ENCODE data around the gene ZFHX3.

The ZFHX3 gene

DNA sequence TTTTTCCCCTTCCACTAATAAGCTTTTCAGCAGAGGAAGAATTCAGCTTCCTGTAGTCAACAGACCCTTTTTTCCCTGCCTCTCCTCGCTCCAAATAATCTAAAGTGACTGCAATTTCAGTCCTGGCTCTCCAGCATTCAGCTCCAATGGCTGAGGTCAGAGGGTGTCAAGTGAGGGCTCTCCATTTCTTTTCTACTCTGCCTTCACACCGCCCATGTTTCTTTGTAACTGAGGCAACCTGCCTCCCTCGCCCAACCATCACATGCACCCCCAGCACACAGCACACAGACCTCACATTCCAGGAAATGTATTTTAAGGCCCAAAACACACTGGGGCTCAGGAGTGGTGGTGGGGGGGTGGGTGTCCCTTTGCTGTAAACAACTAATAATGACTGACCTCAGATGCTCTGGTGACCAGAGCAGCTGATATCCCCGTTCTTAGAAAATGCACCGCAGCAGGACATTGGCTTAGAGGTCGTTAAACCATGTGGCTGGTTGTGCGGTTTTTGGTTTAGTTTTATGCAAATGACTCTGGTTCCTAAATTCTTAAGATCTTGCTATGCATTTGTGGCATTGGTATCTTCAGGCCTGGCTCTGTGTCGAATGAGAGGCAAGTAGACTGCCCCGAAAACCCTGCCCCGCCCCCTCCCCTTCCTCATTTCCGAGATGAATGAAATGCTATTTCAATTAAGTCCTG is 203.6 kb downstream of the ZFHX3 start:
- no peak for DNase-seq

- no peak for DNase-seq
Measured at GRCh38 chr16:72841506-72841905, 206.4 kb downstream of the ZFHX3 start.

- no peak for DNase-seq
Measured at GRCh38 chr16:72840631-72841381, 207.1 kb downstream of the ZFHX3 start.

DNA sequence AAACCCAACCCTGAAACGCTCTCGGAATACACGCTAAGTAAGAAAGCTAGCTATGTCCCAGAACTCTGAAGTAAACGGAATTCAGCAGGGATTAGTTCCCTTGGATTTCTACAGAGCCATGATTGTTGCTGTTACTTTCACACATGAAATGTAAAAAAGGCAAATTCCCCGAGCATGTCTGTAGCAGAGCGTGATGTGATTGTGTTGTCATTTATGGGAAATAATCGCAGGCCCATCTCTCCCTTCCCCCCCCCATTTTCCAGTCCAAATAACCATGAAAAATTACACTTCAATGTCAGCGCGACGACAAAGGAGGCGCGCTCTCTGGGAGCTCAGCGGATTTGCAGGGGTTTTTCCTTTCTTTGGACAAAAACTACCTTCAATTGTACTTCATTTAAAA is 209.0 kb downstream of the ZFHX3 start:
- DNase-seq, result no peak

DNA sequence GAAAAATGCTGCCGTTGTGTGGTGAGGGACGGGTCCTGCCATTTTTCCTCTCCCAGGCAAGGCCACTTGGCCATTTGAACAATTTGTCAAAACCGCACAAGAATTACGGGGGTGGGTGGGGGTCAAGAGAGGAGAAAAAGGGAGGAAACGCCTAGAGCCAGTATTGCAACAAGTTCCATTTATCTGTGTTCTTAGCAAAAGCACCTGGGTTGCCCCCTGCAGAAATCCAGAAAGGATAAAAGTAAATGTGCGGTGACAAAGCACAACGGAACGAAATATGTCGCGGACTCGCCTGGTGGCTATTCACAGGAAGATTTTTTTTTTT is 209.4 kb downstream of the ZFHX3 start:
- DNase-seq, result no peak

GRCh38 chr16:72837846-72838585 is 209.9 kb downstream of the ZFHX3 start:
- DNase-seq, result no peak

DNA sequence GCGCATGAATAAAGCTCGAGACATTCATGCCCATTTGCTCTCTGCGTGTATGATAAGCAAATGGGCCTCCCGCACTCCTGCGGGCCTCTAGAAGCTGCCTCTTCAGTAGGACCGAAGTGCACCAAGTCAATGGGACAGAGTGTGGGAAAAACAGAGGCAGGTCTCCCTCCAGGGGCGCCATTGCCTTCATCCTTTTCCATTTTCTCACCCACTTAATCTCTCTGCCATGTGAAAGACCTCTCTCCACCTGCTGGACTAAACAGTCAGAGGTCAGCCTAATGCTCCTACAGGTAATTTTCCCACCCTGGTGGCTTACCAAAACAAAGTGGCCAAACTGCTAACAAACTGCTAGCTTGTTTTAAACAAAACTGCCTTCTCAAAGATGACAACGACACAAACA is 210.9 kb downstream of the ZFHX3 start:
- DNase-seq, result no peak

DNA sequence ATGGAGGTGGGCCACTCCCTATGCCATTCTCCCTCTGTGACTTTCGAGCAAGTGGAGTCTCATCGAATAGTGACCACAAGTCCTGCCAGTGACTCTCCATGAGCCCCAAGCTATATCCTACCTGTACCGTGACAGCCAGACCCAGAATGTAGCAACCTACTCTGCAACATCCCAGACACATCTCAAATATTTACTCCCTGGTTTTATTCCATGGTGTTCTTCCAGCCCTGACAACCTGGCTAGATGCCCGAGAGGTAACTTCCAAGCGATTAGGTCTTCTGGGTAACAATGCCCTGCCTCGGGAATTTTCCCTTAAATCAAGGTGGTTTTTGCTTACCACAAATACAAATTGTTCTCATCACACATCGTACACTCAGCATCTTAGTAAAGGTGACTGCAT is 211.7 kb downstream of the ZFHX3 start:
- no peak for DNase-seq

GRCh38 chr16:72835086-72835485 is 212.8 kb downstream of the ZFHX3 start:
- no peak for DNase-seq

GRCh38 chr16:72834499-72834898 is 213.4 kb downstream of the ZFHX3 start:
- DNase-seq, result no peak

- DNase-seq, result no peak
Measured at GRCh38 chr16:72833969-72834368, 214.0 kb downstream of the ZFHX3 start.

GRCh38 chr16:72833482-72833881 is 214.4 kb downstream of the ZFHX3 start:
- no peak for DNase-seq

- peak; percentile 70 for DNase-seq
Measured at GRCh38 chr16:72832621-72833248, 215.2 kb downstream of the ZFHX3 start.

- peak; percentile 45 for DNase-seq
Measured at GRCh38 chr16:72829846-72830775, 217.8 kb downstream of the ZFHX3 start.

DNA sequence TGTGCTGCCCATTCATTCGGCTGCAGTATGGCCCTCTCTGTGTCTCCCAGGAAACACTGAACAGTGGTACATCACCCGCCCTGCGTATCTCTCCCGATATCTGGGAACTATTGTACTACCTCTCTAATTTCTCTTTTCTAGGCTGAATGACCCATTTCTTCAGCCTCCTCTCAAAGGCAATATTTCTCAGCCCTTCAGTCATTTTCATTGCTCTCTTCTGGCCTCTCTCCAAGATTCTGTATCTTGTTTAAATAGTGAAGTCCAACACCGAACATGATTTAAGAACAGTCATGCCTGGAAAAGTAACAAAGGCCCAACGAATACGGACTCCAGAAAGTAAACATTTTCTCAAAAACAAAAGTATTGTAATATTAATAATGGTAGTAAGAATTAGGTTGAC is 220.1 kb downstream of the ZFHX3 start:
- DNase-seq, result no peak

DNA sequence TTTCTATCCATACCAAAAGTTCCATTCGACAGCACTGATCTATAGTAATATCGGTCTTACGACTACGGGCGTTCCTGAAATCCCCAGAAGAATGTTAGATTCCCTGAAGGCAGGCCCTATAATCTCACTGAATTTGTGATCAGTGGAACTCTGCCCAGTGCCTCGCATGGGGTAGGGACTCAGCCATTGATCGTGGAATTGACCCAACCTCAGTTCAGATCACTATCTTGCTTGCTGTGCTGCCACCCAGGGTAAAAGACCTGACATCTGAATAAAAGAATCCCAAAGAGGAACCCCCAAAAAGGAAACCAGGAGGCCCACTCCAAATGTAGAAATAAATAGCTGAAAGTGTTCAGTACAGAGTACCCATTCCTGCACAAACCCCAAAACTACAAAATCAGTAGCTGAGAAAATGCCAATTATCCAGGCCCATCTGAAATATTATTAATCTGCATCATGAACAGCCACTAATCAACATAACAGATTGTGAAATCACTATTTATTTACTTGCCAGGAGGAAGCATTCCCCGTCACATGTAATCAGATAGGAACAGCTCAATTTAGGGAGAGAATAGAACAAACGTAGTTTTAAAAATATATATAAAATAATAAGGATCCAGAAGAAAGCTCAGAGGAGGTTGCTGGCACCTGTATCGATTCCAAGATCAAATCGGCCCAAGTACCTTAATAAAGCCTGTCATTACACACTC is 221.9 kb downstream of the ZFHX3 start:
- no peak for DNase-seq

DNA sequence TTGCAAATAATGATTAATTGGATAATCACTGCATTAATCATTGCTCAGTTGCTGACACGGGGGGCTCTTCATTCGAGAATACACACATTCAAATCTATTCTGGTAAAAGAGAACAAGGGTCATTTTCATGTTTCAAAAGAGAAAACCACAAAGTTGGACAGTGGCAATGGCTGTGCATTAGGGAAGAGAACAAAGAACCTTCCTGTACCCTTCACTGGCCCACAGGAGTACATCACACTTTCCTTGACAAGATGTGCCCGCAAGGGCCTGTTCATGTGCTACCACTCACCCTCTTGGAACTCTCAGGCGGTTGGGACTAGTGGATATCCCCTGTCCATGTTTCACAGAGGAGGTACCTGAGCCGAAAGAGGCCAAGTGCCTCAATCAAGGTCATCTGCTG is 223.2 kb downstream of the ZFHX3 start:
- DNase-seq, result no peak

DNA sequence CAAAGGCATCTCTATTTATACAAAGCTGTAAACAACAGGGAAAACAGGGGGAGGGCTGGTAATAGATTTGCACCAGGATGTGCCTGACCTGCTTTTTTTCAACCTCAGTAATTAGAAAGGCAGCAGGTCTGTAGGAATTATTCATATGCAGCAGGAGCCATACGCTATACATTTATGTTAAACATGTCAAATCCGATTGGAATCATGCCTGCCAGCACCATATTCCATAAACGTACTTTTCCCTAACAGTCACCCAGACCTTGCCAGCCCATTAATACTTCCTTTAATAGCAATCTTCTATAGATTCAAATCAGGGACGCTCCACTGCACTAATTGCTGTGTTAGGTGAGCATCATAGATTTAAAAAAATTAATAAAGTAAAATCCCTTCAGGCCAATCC is 223.9 kb downstream of the ZFHX3 start:
- DNase-seq, result no peak

DNA sequence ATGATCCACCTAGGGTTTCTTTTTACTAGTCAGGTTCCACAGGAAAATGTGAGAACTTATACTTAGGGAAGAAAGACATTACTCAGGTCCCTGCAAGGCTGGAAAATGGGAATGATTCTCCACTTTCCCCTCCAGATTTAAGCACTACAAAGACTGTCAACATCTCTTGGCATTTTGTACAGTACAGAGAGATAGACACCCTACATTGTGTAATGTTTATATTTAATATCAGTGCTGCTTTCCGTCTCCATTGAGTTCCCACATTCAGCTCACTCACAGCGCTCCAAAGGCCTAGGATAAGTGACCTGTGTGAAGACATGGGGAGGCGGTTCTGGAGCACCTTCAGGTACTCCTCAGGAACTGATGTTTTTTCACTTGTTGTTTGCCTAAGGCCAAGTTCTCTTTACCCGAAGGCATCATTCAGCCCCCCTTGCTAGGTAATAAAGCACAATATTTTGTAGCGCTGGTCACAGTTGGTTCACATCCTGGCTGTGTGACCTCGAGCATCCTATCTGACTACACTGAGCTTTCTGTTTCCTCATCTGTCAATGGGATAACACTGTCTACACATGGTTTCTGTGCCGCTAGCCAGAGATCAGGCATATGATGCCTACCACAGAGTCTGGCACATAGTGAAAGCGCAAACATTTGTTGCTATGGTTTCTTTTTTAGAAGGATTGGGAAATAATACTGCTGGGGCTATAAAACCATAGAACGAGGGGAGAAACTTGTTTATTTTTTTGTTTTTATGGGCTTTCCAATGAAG is 226.6 kb downstream of the ZFHX3 start:
- DNase-seq, result no peak

GRCh38 chr16:72819345-72819744 is 228.6 kb downstream of the ZFHX3 start:
- DNase-seq, result peak; percentile 86

DNA sequence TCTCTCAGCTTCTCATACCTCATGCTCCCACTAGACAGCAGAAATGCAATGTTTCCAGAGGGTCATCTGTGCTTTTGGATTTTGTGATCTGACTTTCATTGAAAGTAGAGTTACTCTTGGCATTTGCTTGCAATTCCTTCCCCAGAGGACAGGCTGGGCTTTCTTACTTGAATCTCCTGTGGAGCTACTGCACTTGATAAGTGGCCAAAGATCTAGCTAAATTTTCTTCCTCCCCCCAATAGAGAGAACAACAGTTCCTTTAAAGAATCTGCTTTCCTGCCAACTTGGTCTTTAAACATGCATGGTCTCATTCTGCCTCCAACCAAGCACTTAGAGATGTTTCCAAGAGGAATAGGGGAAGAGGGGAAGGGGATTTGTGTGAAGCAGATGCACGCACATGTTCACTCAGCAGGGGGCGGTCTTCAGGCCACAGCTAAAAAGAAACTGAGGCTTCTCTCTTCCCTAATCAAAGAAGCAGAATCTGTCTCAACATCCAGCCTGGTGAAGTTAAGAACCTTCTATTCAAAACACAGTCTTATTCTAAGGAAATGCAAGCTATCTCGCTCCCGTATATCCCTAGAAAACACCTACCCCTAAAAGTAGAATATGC is 229.6 kb downstream of the ZFHX3 start:
- DNase-seq, result no peak

Data from EL (cell line).